Measurements from ENCODE around the gene NDFIP1. TPM values are rescaled to one million over a fixed set of nuclear protein-coding genes. Genes with fewer than 3 reads are reported as not detected.

NDFIP1 gene
- total RNA-seq, 2 experiments from 2014 or later, result 59.2 to 62.3 TPM

- peaks cover 2% of the 10 kb centered on the region for H3K36me3 Mint-ChIP-seq
- H3K27ac Mint-ChIP-seq, result peak overlapping the region; percentile 68
- DNase-seq (no peak), ATAC-seq (ENCODE audit: low read depth) (no peak)
- no peaks in the 10 kb centered on the region for H3K9me3 Mint-ChIP-seq
- H3K4me3 Mint-ChIP-seq, result no peak overlapping the region
- POLR2A ChIA-PET, result interaction anchor here (1.8 kb wide), 1 partner anchor 12 kb away, joined by 9 read pairs; no protein-coding TSS in a partner anchor
- H3K4me1 Mint-ChIP-seq, result peaks cover 36% of the 10 kb centered on the region
- H3K27me3 Mint-ChIP-seq, result no peaks in the 10 kb centered on the region
These were observed 10.3 kb upstream of the NDFIP1 start for GRCh38 chr5:142098275-142098674.

GRCh38 chr5:142098931-142099330 is 9.6 kb upstream of the NDFIP1 start:
- DNase-seq, result no peak
- no peaks in the 10 kb centered on the region for H3K27me3 Mint-ChIP-seq
- H3K27ac Mint-ChIP-seq, result no peak overlapping the region
- peaks cover 2% of the 10 kb centered on the region for H3K36me3 Mint-ChIP-seq
- POLR2A ChIA-PET, result interaction anchor here (0.6 to 1.8 kb wide), 2 partner anchors 11 to 119 kb away, joined by 3 to 9 read pairs; no protein-coding TSS in a partner anchor
- H3K4me3 Mint-ChIP-seq, result no peak overlapping the region
- peaks cover 36% of the 10 kb centered on the region for H3K4me1 Mint-ChIP-seq
- no peak for ATAC-seq (ENCODE audit: low read depth)
- H3K9me3 Mint-ChIP-seq, result no peaks in the 10 kb centered on the region

GRCh38 chr5:142100307-142100706 is 8.3 kb upstream of the NDFIP1 start:
- H3K4me3 Mint-ChIP-seq, result no peak overlapping the region
- peaks cover 35% of the 10 kb centered on the region for H3K4me1 Mint-ChIP-seq
- H3K36me3 Mint-ChIP-seq, result peaks cover 2% of the 10 kb centered on the region
- H3K27me3 Mint-ChIP-seq, result no peaks in the 10 kb centered on the region
- DNase-seq, result no peak
- no peaks in the 10 kb centered on the region for H3K9me3 Mint-ChIP-seq
- no peak overlapping the region for H3K27ac Mint-ChIP-seq
- POLR2A ChIA-PET, result no interaction called here
- ATAC-seq (ENCODE audit: low read depth), result no peak

DNA sequence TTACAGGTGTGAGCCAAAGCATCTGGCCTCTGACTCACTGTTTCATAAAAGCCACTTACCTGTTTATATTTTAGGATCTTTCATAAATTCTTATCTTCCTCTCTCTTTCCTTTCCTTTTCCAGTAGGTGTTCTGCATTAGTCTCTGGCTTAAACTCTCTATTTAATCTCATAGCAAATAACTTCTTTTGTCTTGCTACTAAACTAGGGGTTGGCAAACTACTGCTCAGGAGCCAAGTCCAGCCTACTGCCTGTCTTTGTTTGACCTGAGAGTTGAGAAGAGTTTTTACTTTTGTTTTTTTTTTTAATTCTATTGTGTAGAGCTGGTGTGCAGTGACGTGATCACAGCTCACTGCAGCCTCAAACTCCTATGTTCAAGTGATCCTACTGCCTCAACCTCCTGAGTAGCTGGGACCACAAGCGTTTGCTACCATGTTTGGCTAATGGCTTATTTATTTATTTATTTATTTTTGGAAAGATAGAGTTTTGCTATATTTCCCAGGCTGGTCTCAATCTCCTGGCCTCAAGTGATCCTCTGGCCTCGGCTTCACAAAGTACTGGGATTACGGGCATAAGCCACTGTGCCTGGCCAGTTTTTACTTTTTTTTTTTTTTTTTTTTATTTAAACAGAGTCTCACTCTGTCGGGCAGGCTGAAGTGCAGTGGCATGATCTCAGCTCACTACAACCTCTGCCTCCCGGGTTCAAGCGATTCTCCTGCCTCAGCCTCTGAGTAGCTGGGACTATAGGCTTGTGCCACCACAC is 5.4 kb upstream of the NDFIP1 start:
- Mint-ChIP-seq H3K4me1 (peaks cover 42% of the 10 kb centered on the region), H3K27ac (peak overlapping the region; percentile 74), H3K4me3 (no peak overlapping the region), H3K27me3 (no peaks in the 10 kb centered on the region), H3K36me3 (no peaks in the 10 kb centered on the region), H3K9me3 (no peaks in the 10 kb centered on the region)
- ATAC-seq (ENCODE audit: low read depth) (no peak), DNase-seq (no peak)
- POLR2A ChIA-PET, result interaction anchor here (0.7 kb wide), 1 partner anchor 16 kb away, joined by 4 read pairs; no protein-coding TSS in a partner anchor

- Mint-ChIP-seq H3K36me3 (no peaks in the 10 kb centered on the region), H3K4me3 (peak overlapping the region; percentile 71)
- POLR2A ChIA-PET, result interaction anchor here (0.7 to 2.1 kb wide), 4 partner anchors 9 to 88 kb away, joined by 3 to 7 read pairs (median 4); no protein-coding TSS in a partner anchor
These were observed 4.1 kb upstream of the NDFIP1 start for GRCh38 chr5:142104491-142104890.

GRCh38 chr5:142106061-142106460 is 2.5 kb upstream of the NDFIP1 start:
- Mint-ChIP-seq H3K36me3 (no peaks in the 10 kb centered on the region), H3K4me1 (peaks cover 46% of the 10 kb centered on the region), H3K9me3 (no peaks in the 10 kb centered on the region), H3K4me3 (no peak overlapping the region), H3K27ac (peak overlapping the region; percentile 37), H3K27me3 (no peaks in the 10 kb centered on the region)
- ATAC-seq (ENCODE audit: low read depth) (no peak), DNase-seq (no peak)
- POLR2A ChIA-PET, result interaction anchor here (1.0 to 2.1 kb wide), 2 partner anchors 81 to 137 kb away, joined by 3 to 7 read pairs; partner anchors contain the start of gene RNF14

More at GRCh38 chr5:142104491-142104890, 4.1 kb upstream of the NDFIP1 start:
- H3K4me1 Mint-ChIP-seq, result peaks cover 38% of the 10 kb centered on the region
- DNase-seq (no peak), ATAC-seq (ENCODE audit: low read depth) (peak; percentile 38)
- no peaks in the 10 kb centered on the region for H3K27me3 Mint-ChIP-seq
- no peaks in the 10 kb centered on the region for H3K9me3 Mint-ChIP-seq
- H3K27ac Mint-ChIP-seq, result peak overlapping the region; percentile 95

- ATAC-seq (ENCODE audit: low read depth), result no peak
- no peaks in the 10 kb centered on the region for H3K9me3 Mint-ChIP-seq
- POLR2A ChIA-PET, result interaction anchor here (0.6 to 4.3 kb wide), 8 partner anchors 12 to 1863 kb away, joined by 4 to 63 read pairs (median 14); partner anchors contain the start of genes GNPDA1 and RNF14
- DNase-seq, result no peak
- peak overlapping the region; percentile 97 for H3K27ac Mint-ChIP-seq
- H3K27me3 Mint-ChIP-seq, result no peaks in the 10 kb centered on the region
- peak overlapping the region; percentile 82 for H3K4me3 Mint-ChIP-seq
- H3K36me3 Mint-ChIP-seq, result peaks cover 5% of the 10 kb centered on the region
- peaks cover 50% of the 10 kb centered on the region for H3K4me1 Mint-ChIP-seq
These were observed 1.4 kb upstream of the NDFIP1 start for GRCh38 chr5:142107036-142107735.

DNA sequence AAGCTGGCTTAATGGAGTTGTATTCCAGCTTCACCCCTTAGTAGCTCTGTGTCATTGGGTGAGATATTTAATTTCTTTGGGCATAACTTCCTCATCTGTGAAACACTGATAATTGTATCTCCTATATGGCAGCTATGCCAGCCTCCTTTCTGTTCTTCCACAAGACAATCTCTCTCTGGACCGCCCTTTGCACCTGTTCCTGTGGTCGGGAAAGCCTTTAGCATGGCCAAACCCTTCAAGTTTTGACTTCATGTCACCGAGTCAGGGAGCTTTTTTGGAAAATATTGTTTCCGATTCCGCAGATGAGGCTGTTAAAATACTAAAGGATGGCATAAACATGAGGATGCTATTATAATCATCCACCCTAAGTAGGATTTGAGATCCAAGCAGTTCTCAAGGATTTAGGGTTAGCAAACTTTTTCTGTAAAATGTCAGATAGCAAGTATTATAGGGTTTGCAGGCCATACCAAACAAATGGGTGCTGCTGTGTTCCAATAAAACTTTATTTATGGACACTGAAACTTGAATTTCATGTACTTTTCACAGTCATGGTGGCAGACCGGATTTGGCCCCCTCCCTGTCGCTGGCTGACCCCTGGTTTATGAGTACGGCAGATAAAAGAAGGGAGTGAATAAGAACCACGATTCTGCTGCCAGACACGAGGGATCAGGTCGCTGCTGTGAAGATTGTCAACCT is 695 bp upstream of the NDFIP1 start:
- Mint-ChIP-seq H3K36me3 (peaks cover 7% of the 10 kb centered on the region), H3K27me3 (no peaks in the 10 kb centered on the region), H3K27ac (peak overlapping the region; percentile 97), H3K9me3 (no peaks in the 10 kb centered on the region), H3K4me3 (peak overlapping the region; percentile 82), H3K4me1 (peaks cover 52% of the 10 kb centered on the region)
- no peak for DNase-seq
- POLR2A ChIA-PET, result interaction anchor here (1.5 to 4.3 kb wide), 9 partner anchors 12 to 138 kb away, joined by 4 to 63 read pairs (median 14); partner anchors contain the start of genes GNPDA1 and RNF14
- no peak for ATAC-seq (ENCODE audit: low read depth)

- H3K36me3 Mint-ChIP-seq, result peaks cover 19% of the 10 kb centered on the region
- no peaks in the 10 kb centered on the region for H3K27me3 Mint-ChIP-seq
- ATAC-seq (ENCODE audit: low read depth) (peak; percentile 5), DNase-seq (no peak)
- H3K4me1 Mint-ChIP-seq, result peaks cover 61% of the 10 kb centered on the region
- no peaks in the 10 kb centered on the region for H3K9me3 Mint-ChIP-seq
- POLR2A ChIA-PET, result interaction anchor here (1.1 to 4.3 kb wide), 12 partner anchors 10 to 472 kb away, joined by 3 to 63 read pairs (median 12); partner anchors contain the start of genes GNPDA1, RELL2 and RNF14
- H3K4me3 Mint-ChIP-seq, result peak overlapping the region; percentile 95
- peak overlapping the region; percentile 91 for H3K27ac Mint-ChIP-seq
These were observed 909 bp downstream of the NDFIP1 start for GRCh38 chr5:142109331-142110045.

GRCh38 chr5:142110046-142110531 is 1.5 kb downstream of the NDFIP1 start:
- Mint-ChIP-seq H3K27ac (peak overlapping the region; percentile 91), H3K4me1 (peaks cover 59% of the 10 kb centered on the region), H3K27me3 (no peaks in the 10 kb centered on the region), H3K9me3 (no peaks in the 10 kb centered on the region), H3K36me3 (peaks cover 19% of the 10 kb centered on the region), H3K4me3 (peak overlapping the region; percentile 95)
- no peak for ATAC-seq (ENCODE audit: low read depth)
- no peak for DNase-seq
- POLR2A ChIA-PET, result interaction anchor here (0.7 to 4.3 kb wide), 11 partner anchors 10 to 473 kb away, joined by 3 to 63 read pairs (median 12); partner anchors contain the start of genes GNPDA1, RELL2 and RNF14

GRCh38 chr5:142110988-142111687 is 2.6 kb downstream of the NDFIP1 start:
- Mint-ChIP-seq H3K4me3 (peak overlapping the region; percentile 95), H3K36me3 (peaks cover 24% of the 10 kb centered on the region), H3K4me1 (peaks cover 53% of the 10 kb centered on the region), H3K9me3 (no peaks in the 10 kb centered on the region), H3K27ac (peak overlapping the region; percentile 38), H3K27me3 (no peaks in the 10 kb centered on the region)
- ATAC-seq (ENCODE audit: low read depth), result no peak
- no peak for DNase-seq
- POLR2A ChIA-PET, result interaction anchor here (2.2 to 4.3 kb wide), 4 partner anchors 9 to 104 kb away, joined by 9 to 63 read pairs (median 13); partner anchors contain the start of gene GNPDA1

Measured in activated naive CD8-positive, alpha-beta T cell treated with anti-CD3 and anti-CD28 coated beads, Interleukin-2, amount 10 ng/mL, durations not matched to agents 7 days and 5 days (primary cell).